Measurements from ENCODE around the gene ISM2.
"Not testable (repeated sequence)": the region's sequence is repeated elsewhere in the genome, so short reads cannot be mapped to it uniquely, and the experiment has no call there.

ISM2 gene

GRCh38 chr14:77498120-77498979 lies at the start of gene ISM2:
Gene ISM2 (minus strand): TSS chr14:77498816. CDS start chr14:77498793, 23 bp downstream.
- peak; percentile 17 to 24 for DNase-seq

DNA sequence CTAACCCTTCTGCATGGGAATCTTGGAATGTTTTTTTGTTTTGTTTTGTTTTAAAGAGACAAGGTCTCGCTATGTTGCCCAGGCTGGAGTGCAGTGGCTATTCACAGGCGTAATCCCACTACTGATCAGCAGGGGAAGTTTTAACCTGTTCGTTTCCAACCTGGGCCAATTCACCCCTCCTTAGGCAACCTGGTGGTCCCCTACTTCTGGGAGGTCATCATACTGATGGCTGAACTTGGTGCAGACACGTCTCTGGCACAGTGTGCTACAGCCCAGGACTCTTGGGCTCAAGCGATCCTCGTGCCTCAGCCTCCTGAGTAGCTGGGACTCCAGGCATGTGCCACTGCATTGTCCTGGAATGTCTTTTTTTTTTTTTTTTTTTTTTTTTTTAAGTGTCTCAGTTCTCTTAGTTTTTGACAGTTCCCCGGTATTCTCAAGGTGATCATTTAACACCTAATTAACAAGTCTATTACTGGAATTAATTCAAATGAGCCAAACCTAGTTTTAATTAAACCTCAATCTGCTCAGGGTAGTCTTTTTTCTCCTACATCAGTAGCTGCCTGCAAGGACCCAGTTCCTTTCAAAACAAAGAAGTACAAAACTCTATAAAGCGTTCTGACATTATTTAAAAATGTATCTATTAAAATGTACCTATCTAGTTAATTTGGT lies 49.0 kb upstream of the ISM2 start:
- no peak for DNase-seq

DNA sequence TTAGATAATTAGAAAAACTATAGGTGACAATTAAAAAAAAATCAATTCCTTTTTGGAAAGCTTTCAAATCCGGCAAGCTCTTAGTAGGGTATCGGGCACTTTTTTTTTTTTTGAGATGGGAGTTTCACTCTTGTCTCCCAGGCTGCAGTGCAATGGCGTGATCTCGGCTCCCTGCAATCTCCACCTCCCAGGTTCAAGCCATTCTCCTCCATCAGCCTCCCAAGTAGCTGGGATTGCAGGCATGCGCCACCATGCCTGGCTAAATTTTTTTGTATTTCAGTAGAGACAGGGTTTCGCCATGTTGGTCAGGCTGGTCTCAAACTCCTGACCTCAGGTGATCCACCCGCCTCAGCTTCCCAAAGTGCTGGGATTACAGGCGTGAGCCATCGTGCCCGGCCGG lies 46.6 kb upstream of the ISM2 start:
- not testable (repeated sequence) for DNase-seq

DNA sequence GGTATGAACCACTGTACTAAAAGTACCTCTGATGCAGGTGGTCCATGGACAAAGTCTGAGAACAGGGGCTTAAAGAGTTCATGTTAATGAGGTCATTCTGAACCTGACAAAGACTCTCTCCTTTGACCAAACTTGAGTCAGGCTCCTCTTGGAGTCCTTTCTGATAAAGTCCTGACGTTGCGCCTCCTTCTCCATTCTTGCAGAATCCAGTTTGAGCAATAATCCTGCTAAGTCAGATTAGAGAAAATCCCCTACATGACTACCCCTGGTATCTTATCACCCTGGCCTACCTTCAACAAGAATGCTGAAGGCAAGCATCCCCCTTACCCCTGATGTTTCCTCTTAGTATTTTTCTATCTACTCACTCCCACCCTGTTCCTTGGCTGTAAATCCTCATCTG lies 46.0 kb upstream of the ISM2 start:
- no peak for DNase-seq

DNA sequence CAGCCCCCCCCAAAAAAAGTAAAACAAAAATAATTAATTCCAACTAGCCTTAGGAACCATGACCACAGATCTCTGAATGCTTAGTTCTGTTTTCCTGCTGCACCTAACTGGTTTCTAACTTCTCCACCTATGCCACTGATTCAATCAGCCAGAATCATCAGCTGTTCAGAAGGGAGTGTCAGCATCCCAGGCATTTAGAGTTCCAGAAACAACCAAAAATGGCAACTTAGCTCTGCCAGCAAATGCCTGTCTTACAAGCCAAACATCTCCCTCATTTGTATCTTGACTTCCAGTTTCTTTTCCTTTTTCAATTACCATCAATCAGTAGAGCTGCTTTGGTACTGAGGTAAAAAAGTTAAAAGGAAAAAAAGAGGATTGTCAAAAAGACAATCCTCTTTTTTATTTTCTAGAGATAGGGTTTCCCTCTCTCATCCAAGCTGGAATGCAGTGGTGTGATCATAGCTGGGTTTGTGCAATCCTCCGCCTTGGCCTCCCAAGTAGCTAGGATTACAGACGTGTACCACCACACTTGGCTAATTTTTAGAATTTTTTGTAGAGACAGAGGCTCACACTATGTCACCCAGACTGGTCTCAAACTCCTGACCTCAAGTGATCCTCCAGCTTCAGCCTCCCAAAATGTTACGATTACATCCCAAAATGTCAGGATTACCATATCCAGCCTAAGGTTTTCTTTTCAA lies 45.2 kb upstream of the ISM2 start:
- no peak for DNase-seq

GRCh38 chr14:77543240-77543551 lies 44.6 kb upstream of the ISM2 start:
- no peak for DNase-seq

DNA sequence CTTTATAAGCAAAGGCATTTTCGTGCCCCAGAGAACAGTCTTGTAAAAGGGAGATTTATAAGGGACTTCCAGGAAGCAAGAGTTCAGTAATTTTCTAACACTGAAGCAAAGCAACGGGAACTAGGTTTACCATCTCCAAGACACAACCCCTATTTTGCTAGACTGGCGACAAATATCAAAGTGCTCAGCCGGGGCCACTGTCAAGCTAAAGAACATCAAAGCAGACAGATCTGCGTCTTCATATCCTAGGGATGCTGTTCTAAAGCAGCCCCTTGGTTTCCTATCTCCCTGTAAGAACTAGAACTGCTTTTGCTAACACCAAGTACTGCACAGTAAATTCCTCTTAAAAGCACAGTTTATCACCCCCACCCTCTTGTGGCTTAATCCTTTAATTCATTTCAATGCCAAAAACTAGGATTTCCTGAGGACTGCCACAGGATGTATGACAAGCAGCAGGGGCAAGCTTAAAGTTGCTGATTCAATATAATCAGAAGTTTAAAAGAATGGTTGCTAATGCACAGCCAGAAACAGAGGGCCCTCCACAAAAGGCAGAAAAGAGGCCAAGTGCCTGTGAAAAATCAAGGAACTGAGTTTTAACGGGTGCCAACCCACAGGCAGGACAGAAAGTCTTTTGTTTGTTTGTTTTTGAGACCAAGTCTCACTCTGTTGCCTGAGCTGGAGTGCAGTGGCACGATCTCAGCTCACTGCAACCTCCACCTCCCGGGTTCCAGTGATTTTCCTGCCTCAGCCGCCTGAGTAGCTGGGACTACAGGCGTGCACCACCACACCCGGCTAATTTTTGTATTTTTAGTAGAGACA lies 44.0 kb upstream of the ISM2 start:
- DNase-seq, result no peak

GRCh38 chr14:77541905-77542304 lies 43.3 kb upstream of the ISM2 start:
- no peak for DNase-seq

- not testable (repeated sequence) for DNase-seq
Observed at GRCh38 chr14:77536951-77537350, 38.3 kb upstream of the ISM2 start.

GRCh38 chr14:77531071-77531470 lies 32.5 kb upstream of the ISM2 start:
- no peak for DNase-seq

GRCh38 chr14:77529963-77530362 lies 31.3 kb upstream of the ISM2 start:
- no peak for DNase-seq

- no peak for DNase-seq
Observed at GRCh38 chr14:77529213-77529612, 30.6 kb upstream of the ISM2 start.

GRCh38 chr14:77528701-77529100 lies 30.1 kb upstream of the ISM2 start:
- DNase-seq, result not testable (repeated sequence)

DNA sequence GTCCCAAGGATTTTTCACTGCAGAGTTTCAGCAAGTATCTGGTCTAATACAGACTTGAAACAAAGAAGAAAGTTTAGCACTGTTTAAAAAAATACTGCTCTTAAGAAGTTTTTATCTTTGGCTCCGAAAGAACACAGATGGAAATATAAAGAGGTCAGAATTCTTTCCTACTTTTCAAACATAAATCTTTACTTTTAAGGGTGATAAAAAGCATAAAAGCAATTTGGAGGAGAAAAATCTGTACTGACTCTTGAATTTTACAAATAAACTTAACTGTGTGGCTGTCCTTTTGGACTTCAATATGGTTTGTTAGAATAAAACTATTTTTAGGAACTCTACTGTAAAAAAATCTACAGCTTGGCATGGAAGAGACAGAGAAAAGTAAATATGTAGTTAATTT lies 27.6 kb upstream of the ISM2 start:
- DNase-seq, result no peak

DNA sequence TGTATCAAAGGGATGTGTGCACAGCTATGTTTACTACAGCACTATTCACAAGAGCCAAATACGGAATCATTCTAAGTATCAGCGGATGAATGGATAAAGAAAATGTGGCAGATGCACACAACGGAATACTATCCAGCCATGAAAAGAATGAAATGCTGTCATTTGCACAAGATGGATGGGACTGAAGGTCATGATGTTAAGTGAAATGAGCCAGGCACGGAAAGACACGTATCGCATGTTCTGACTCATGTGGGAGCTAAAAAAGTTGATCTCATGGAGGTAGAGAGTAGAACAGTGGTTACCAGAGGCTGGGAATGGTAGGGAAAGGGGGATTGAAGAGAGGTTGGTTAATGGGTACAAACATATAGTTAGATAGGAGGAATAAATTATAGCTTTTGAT lies 25.9 kb upstream of the ISM2 start:
- DNase-seq, result no peak

DNA sequence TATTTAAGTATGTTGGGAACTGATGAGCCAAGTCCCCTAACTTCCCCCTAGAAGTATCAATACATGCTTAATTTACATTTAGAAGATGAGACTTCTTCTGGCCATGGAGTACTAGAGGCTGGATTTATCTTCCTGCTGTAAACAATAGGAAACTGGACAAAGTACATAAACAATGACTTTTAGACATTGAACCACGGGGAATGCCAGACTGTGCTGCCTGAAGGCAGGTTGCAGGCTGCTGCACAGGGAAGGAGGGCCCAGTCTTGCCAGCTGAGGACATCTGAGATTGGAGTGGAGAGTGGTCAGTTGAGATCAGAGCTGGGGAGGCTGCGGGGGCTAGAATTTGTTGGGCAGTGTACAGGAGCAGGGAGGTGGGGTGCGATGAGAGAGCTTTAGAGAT lies 24.5 kb upstream of the ISM2 start:
- DNase-seq, result no peak

GRCh38 chr14:77520555-77520954 lies 21.9 kb upstream of the ISM2 start:
- DNase-seq, result no peak

DNA sequence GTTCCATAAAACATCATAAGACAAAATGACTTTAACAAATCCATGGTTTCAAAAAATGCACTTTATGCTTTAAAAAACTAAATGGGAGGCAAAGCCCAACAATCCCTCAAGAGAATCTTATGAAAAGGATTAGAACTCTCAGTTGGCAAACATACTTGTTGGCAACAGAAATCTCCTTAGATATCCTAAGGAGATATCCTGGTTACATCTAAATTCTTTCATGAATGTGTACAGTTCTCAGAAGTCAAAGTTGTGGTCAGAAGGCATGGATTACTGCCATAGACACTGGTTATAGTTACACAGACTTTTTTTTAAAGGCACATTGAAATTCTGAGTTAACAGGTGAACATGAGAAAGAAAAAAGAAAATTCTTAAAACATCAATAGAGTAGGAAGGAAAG lies 17.5 kb upstream of the ISM2 start:
- DNase-seq, result no peak

- DNase-seq, result no peak
Observed at GRCh38 chr14:77511486-77512162, 13.0 kb upstream of the ISM2 start.

GRCh38 chr14:77509366-77509765 lies 10.8 kb upstream of the ISM2 start:
- DNase-seq, result no peak

- no peak for DNase-seq
Observed at GRCh38 chr14:77508876-77509275, 10.3 kb upstream of the ISM2 start.

- no peak for DNase-seq
Observed at GRCh38 chr14:77508249-77508648, 9.6 kb upstream of the ISM2 start.
